ENCODE results near the gene PPP3CB. TPM values are rescaled to one million over a fixed set of nuclear protein-coding genes. Genes with fewer than 3 reads are reported as not detected.

PPP3CB gene
- total and polyA plus RNA-seq, 11 donors = 29.0 to 77.1 (median 62.3) TPM

- DNase-seq (peak in 4 of 5 donors; percentile 35 to 67 (median 54)), ATAC-seq (peak; percentile 88 to 98 (median 94))
- intact Hi-C loops (cut with DNase I) = no loop called here
- H3K4me3 ChIP-seq = peak within 1 kb of the TSS in 9 of 12 donors; percentile 16 to 40 (median 22)
- peaks cover 0 to 67% (median 46%) of the 10 kb centered on the region in 9 donors for H3K36me3 ChIP-seq
- H3K27ac ChIP-seq = peak within 1 kb of the TSS in 9 of 12 donors; percentile 12 to 74 (median 35)
- H3K27me3 ChIP-seq = no peaks in the 10 kb centered on the region
- no peaks in the 10 kb centered on the region for H3K9me3 ChIP-seq
- TF ChIP-seq POLR2A (IDR thresholded peaks at IDR 0.05) (no peak), CTCF (IDR thresholded peaks at IDR 0.05) (no peak)
- peaks cover 0 to 11% (median 0%) of the 10 kb centered on the region in 12 donors for H3K4me1 ChIP-seq
Observed at GRCh38 chr10:73433538-73433867, 62.3 kb downstream of the PPP3CB start, which contains the start of gene MSS51. TSS of gene MSS51 (minus strand) at chr10:73433561. CDS start at chr10:73428284, 5,277 bp downstream.

GRCh38 chr10:73432646-73433537, 62.9 kb downstream of the PPP3CB start:
- H3K4me1 ChIP-seq = peaks cover 0 to 11% (median 0%) of the 10 kb centered on the region in 12 donors
- WGBS, 4 donors = 38 to 62% (median 48%) methylated on average over 2 of the region's 2 CpGs
- H3K36me3 ChIP-seq = peaks cover 0 to 66% (median 46%) of the 10 kb centered on the region in 9 donors
- DNase-seq = no peak
- peak overlapping the region in 9 of 12 donors; percentile 16 to 40 (median 22) for H3K4me3 ChIP-seq
- TF ChIP-seq CTCF (IDR thresholded peaks at IDR 0.05) = no peak
- TF ChIP-seq POLR2A (IDR thresholded peaks at IDR 0.05) = no peak
- no peaks in the 10 kb centered on the region for H3K27me3 ChIP-seq
- peak; percentile 53 to 71 (median 60) for ATAC-seq
- no peaks in the 10 kb centered on the region for H3K9me3 ChIP-seq
- intact Hi-C loops (cut with DNase I) = no loop called here
- H3K27ac ChIP-seq = peak overlapping the region in 9 of 12 donors; percentile 12 to 74 (median 35)

GRCh38 chr10:73426318-73426717, 69.5 kb downstream of the PPP3CB start:
- H3K9me3 ChIP-seq = no peaks in the 10 kb centered on the region
- no peaks in the 10 kb centered on the region for H3K27me3 ChIP-seq
- ATAC-seq (no peak), DNase-seq (no peak)
- WGBS, 4 donors = 97 to 99% (median 99%) methylated on average over 4 of the region's 4 CpGs
- intact Hi-C loops (cut with DNase I) = no loop called here
- TF ChIP-seq POLR2A (IDR thresholded peaks at IDR 0.05) (no peak), CTCF (IDR thresholded peaks at IDR 0.05) (no peak)
- H3K27ac ChIP-seq = no peak overlapping the region
- H3K36me3 ChIP-seq = peaks cover 0 to 90% (median 78%) of the 10 kb centered on the region in 9 donors
- H3K4me1 ChIP-seq = no peaks in the 10 kb centered on the region
- H3K4me3 ChIP-seq = no peak overlapping the region

GRCh38 chr10:73424478-73424877, 71.3 kb downstream of the PPP3CB start:
- ATAC-seq = no peak
- Histone ChIP-seq H3K4me1 (no peaks in the 10 kb centered on the region), H3K9me3 (no peaks in the 10 kb centered on the region), H3K27me3 (no peaks in the 10 kb centered on the region), H3K27ac (no peak overlapping the region), H3K36me3 (peaks cover 0 to 81% (median 74%) of the 10 kb centered on the region in 9 donors), H3K4me3 (no peak overlapping the region)
- intact Hi-C loops (cut with DNase I) = no loop called here
- TF ChIP-seq POLR2A (IDR thresholded peaks at IDR 0.05) = no peak
- no peak for TF ChIP-seq CTCF (IDR thresholded peaks at IDR 0.05)
- DNase-seq = no peak
- 78 to 95% (median 93%) methylated on average over 3 of the region's 3 CpGs for WGBS, 4 donors

All from heart left ventricle (tissue), 16 donors.